HepG2 (cell line): Measurements from ENCODE around the gene DPH1. TPM values are rescaled to one million over a fixed set of nuclear protein-coding genes. Genes with fewer than 3 reads are reported as not detected.

Source experiments
- ATAC-seq: fragments of 200-7000 bp; cut with Tn5 transposase; 3 replicates; pipeline ENCODE4 v1.9.1; 2020; ENCODE audit warnings: mild to moderate bottlenecking, moderate library complexity
- BruUV-seq: library from RNA; stranded (reverse); fragments of 400-500 nt; replicated peaks from 2 replicates; lab custom pipeline; 2021; lab: Mats Ljungman, UMichigan
- CTCF ChIA-PET: fragments of 300-600 bp; formaldehyde crosslinking; extraction: SDS; loops from one replicate; lab custom pipeline; 2021; ENCODE audit warnings: low total read pairs, inconsistent platforms, low intra/inter-chr PET ratio; lab: Yijun Ruan, JAX
- POLR2A ChIA-PET: fragments of 350-600 bp; sonication (Branson Sonifier 250); formaldehyde crosslinking; loops from one replicate; lab custom pipeline; 2020; ENCODE audit warnings: antibody characterized with exemption, inconsistent platforms; lab: Yijun Ruan, JAX
- DNase-seq: peaks from one replicate; pipeline ENCODE4 v3.0.0-alpha.2; 2015; ENCODE audit warnings: low spot score
- FAIRE-seq: peaks from 3 replicates; lab custom pipeline; 2011; peaks lifted over from hg19 to GRCh38; lab: Jason Lieb, UNC
- H2AFZ ChIP-seq: one replicate; pipeline ENCODE4 v1.6.1; 2011; ENCODE audit warnings: low read length, inconsistent platforms
- H3K27ac ChIP-seq: fragments of 300-600 bp; 3 replicates; pipeline ENCODE4 v1.8.0; 2011; ENCODE audit warnings: mixed run types, mild to moderate bottlenecking, mixed read lengths, low read length, inconsistent platforms; ENCODE audit not compliant: insufficient read depth; ENCODE audit errors: extremely low read length
- H3K27me3 ChIP-seq, 2 experiments: fragments of 200-600 bp in 1 of 2; 2 replicates in 1 of 2; 3 replicates in 1 of 2; pipeline versions ENCODE4 v1.6.0 to v1.8.0; 2011; ENCODE audit warnings: low read length in 2 of 2, mild to moderate bottlenecking in 2 of 2, moderate library complexity in 2 of 2, inconsistent platforms in 1 of 2; ENCODE audit not compliant: insufficient read depth in 2 of 2, control insufficient read depth in 1 of 2
- H3K36me3 ChIP-seq, 2 experiments: fragments of 200-600 bp in 1 of 2; replicated peaks in 1 of 2; 2 replicates in 1 of 2; 3 replicates in 1 of 2; pipeline versions ENCODE4 v1.5.1 to v1.8.0; 2011; ENCODE audit warnings: low read length in 2 of 2, inconsistent platforms in 1 of 2; ENCODE audit not compliant: insufficient read depth in 2 of 2, control insufficient read depth in 1 of 2
- H3K4me1 ChIP-seq: 2 replicates; pipeline ENCODE4 v1.5.1; 2012; ENCODE audit warnings: low read length, inconsistent platforms; ENCODE audit not compliant: insufficient read depth
- H3K4me2 ChIP-seq: 2 replicates; pipeline ENCODE4 v1.6.0; 2011; ENCODE audit warnings: low read depth, low read length, inconsistent platforms
- H3K4me3 ChIP-seq, 3 experiments: fragments of 200-600 bp in 1 of 3; sonication (generic), shearing (Covaris generic) in 1 of 3; replicated peaks in 1 of 3; 2 replicates each; pipeline ENCODE4 v1.5.1; 2011 to 2016; ENCODE audit warnings: low read length in 3 of 3, inconsistent platforms in 2 of 3, low read depth in 2 of 3, mild to moderate bottlenecking in 2 of 3, control low read depth in 1 of 3, mixed read lengths in 1 of 3; ENCODE audit not compliant: insufficient read depth in 1 of 3
- H3K79me2 ChIP-seq: one replicate; pipeline ENCODE4 v1.6.1; 2011; ENCODE audit warnings: low read length, inconsistent platforms; ENCODE audit not compliant: insufficient read depth
- H3K9ac ChIP-seq: 2 replicates; pipeline ENCODE4 v1.6.0; 2011; ENCODE audit warnings: mild to moderate bottlenecking, low read depth, low read length, inconsistent platforms; ENCODE audit not compliant: insufficient read depth
- H3K9me3 ChIP-seq: 2 replicates; pipeline ENCODE4 v1.5.1; 2012; ENCODE audit warnings: mild to moderate bottlenecking, low read length
- H4K20me1 ChIP-seq: 2 replicates; pipeline ENCODE4 v1.6.0; 2011; ENCODE audit warnings: inconsistent platforms, mild to moderate bottlenecking, low read length, moderate library complexity; ENCODE audit not compliant: insufficient read depth
- EEA1 ChIP-seq: sonication (generic); formaldehyde crosslinking; IDR thresholded peaks from 2 replicates; pipeline ENCODE4 v1.5.1; 2020; ENCODE audit warnings: mild to moderate bottlenecking, missing genetic modification reagents, borderline replicate concordance
- IRX3 ChIP-seq: sonication (generic); formaldehyde crosslinking; IDR thresholded peaks from 2 replicates; pipeline ENCODE4 v1.8.1; 2023; ENCODE audit warnings: mild to moderate bottlenecking, low read depth, missing genetic modification reagents, borderline replicate concordance
- KDM2A ChIP-seq: sonication (generic); formaldehyde crosslinking; IDR thresholded peaks from 2 replicates; pipeline ENCODE4 v1.4.0; 2020; ENCODE audit warnings: low read depth, missing genetic modification reagents, borderline replicate concordance
- RBM22 ChIP-seq: fragments of 200-400 bp; formaldehyde crosslinking; optimal IDR thresholded peaks from 2 replicates; pipeline ENCODE3; 2017; ENCODE audit warnings: mild to moderate bottlenecking, low read length, moderate library complexity
- SAFB2 ChIP-seq: sonication (generic); formaldehyde crosslinking; IDR thresholded peaks from 2 replicates; pipeline ENCODE4 v1.5.1; 2020; ENCODE audit warnings: missing genetic modification reagents, low read depth, mild to moderate bottlenecking, borderline replicate concordance
- SIN3A ChIP-seq: IDR thresholded peaks from 2 replicates; pipeline ENCODE4 v1.6.1; 2011; ENCODE audit warnings: low read depth, mild to moderate bottlenecking, control low read depth, low read length, borderline replicate concordance
- SMC3 ChIP-seq: IDR thresholded peaks from 2 replicates; pipeline ENCODE4 v1.6.1; 2011; ENCODE audit warnings: low read length, improper control_type of control experiment
- TSC22D2 ChIP-seq: sonication (generic); formaldehyde crosslinking; IDR thresholded peaks from 2 replicates; pipeline ENCODE4 v1.5.1; 2020; ENCODE audit warnings: missing genetic modification reagents, mild to moderate bottlenecking, borderline replicate concordance
- ZBTB20 ChIP-seq: sonication (generic); formaldehyde crosslinking; IDR thresholded peaks from 2 replicates; pipeline ENCODE4 v1.8.1; 2023; ENCODE audit warnings: missing genetic modification reagents, low read depth, mild to moderate bottlenecking, borderline replicate concordance
- ZNF260 ChIP-seq: sonication (generic); formaldehyde crosslinking; IDR thresholded peaks from 2 replicates; pipeline ENCODE4 v1.4.0; 2020; ENCODE audit warnings: missing genetic modification reagents, low read depth, mild to moderate bottlenecking, borderline replicate concordance
- ZNF572 ChIP-seq: sonication (generic); formaldehyde crosslinking; IDR thresholded peaks from 2 replicates; pipeline ENCODE4 v1.5.1; 2020; ENCODE audit warnings: mild to moderate bottlenecking, missing genetic modification reagents
- ZNF577 ChIP-seq: sonication (generic); formaldehyde crosslinking; IDR thresholded peaks from 2 replicates; pipeline ENCODE4 v1.4.0; 2020; ENCODE audit warnings: mild to moderate bottlenecking, low read depth, missing genetic modification reagents, borderline replicate concordance
- ZNF713 ChIP-seq: sonication (generic); formaldehyde crosslinking; IDR thresholded peaks from 2 replicates; pipeline ENCODE4 v1.4.0; 2020; ENCODE audit warnings: mild to moderate bottlenecking, missing genetic modification reagents
- WGBS: methylation state at CpG from one replicate; pipeline ENCODE4 v1.1.6; 2017; ENCODE audit warnings: low lambda C conversion rate; 5-methylcytosine and 5-hydroxymethylcytosine counted together
- in situ Hi-C: cut with HindIII; loops from 2 replicates; pipeline ENCODE4 v1.10.0; 2017; ENCODE audit warnings: low pct_unique_long_range_greater_than_20kb; ENCODE audit not compliant: extremely low pct_ligation_motif_present
- intact Hi-C: fragments of 100-400 bp; cut with micrococcal nuclease; formaldehyde crosslinking; loops from one replicate; pipeline ENCODE4 v1.10.0; 2022; ENCODE audit not compliant: unreplicated experiment
- polyA plus RNA-seq, 8 experiments: library from polyadenylated mRNA; depleted of rRNA in 3 of 8; stranded (reverse) in 7 of 8; unstranded in 1 of 8; fragments of >200 nt; fragmentation: Illumina TruSeq in 4 of 8; extraction: Trizol in 4 of 8; gene quantifications; 2 replicates each; pipeline versions ENCODE4 v1.2.1 to v1.2.3, GENCODE V29; 2011 to 2016; ENCODE audit warnings: low read depth in 4 of 8, missing spikeins in 1 of 8, mixed read lengths in 1 of 8; ENCODE audit not compliant: insufficient read depth in 1 of 8
- total RNA-seq, 5 experiments: library from RNA; depleted of rRNA; stranded (reverse); fragments of >200 nt; fragmentation: Illumina TruSeq; extraction: Trizol; gene quantifications; 2 replicates each; pipeline ENCODE4 v1.2.3, GENCODE V29; 2016; ENCODE audit warnings: low read depth in 1 of 5
- TF ChIP-seq, protein P1 (sequence below): sonication (generic); formaldehyde crosslinking; IDR thresholded peaks from 2 replicates; pipeline ENCODE4 v1.8.1; 2023; ENCODE audit warnings: mild to moderate bottlenecking, moderate library complexity, missing genetic modification reagents
- TF ChIP-seq, protein P2 (sequence below): sonication (generic); formaldehyde crosslinking; conservative IDR thresholded peaks from 2 replicates; pipeline ENCODE4 v1.4.0; 2020; ENCODE audit warnings: missing genetic modification reagents

The DPH1 gene
- total and polyA plus RNA-seq, 2 of the 13 experiments (the other 11 are each of a cell fraction or from before 2014, with no cell fraction given), result 25.3 to 42.8 TPM

DNA sequence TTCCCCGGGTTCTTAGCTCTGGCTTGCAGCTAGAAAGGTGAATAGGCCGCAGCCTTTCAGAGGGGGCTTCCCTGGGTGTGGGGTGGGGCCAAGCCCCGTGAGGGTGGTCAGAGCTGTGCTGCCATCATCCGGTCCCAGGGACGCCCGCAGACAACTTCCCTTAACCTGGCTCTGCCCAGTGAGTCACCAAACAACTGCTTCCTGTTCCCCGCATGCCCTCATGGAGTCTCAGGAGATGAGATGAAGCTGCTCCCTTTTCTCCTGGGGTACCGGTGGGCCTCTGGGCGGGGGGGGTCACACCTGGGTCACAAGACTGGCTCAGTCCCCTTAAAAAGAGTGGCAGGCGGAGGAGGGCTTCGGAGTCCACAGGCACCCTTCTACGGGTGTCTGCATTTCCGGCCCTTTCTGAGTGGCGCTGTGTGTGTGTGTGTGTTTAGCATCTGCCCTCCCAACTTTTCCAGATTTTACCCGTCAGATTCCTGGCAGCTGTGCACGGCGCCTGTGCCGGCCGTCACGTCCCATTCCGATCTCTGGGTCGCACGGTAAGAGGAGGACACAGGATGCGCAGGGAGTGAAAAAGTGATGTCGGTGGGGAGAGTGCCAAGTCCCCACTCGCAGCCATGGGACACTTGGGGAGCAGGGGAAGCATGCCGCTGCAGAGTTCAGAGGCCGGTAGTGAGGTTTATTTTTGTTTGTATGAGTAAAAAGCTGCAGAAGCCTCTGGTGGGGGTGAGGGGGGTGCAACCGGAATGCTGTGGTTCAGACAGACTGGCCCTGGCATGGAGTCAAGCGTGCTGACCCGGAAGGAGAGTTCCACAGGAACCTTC is 41.7 kb downstream of the DPH1 start (continued):
- no peak for TF ChIP-seq ZNF713 (CRISPR knock-in tag)

DNA sequence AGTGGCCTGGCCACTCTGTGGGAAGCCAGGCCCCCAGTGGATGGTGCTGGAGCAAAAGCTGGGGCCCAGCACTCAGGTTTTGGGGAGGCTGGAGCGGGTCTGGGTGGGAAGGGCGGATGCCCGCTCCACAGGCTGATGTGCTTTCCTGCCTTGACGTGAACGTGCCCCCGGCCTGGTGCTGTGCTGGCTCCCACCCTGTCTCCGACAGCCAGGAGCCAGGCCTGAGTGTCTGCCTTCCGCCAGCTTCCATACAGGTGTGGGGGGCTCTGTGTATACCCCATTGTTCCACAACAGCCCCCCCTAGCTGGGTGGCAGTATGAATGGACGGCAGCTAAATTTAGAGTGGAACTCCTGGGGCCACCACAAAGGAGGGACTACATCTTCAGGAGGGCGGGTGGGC is 45.0 kb downstream of the DPH1 start:
- no peaks in the 10 kb centered on the region for H3K79me2 ChIP-seq
- intact Hi-C loops (no loop called here), in situ Hi-C loops (no loop called here)
- ATAC-seq (no peak), DNase-seq (no peak), FAIRE-seq (no peak)
- no peaks in the 10 kb centered on the region for H3K4me1 ChIP-seq
- H2AFZ ChIP-seq, result no peak overlapping the region
- peaks cover 14 to 31% of the 10 kb centered on the region in 2 experiments; a peak in 4 of 5 replicates for H3K36me3 ChIP-seq
- H3K9me3 ChIP-seq, result no peaks in the 10 kb centered on the region
- ChIA-PET CTCF (no interaction called here), POLR2A (no interaction called here)
- BruUV-seq, result no TSS peak
- no peaks in the 10 kb centered on the region for H3K27me3 ChIP-seq
- no peak overlapping the region for H3K4me2 ChIP-seq
- no peak overlapping the region for H3K4me3 ChIP-seq
- H3K27ac ChIP-seq, result no peak overlapping the region
- no peak overlapping the region for H3K9ac ChIP-seq
- no peaks in the 10 kb centered on the region for H4K20me1 ChIP-seq
- 100% methylated on average over 8 of the region's 10 CpGs for WGBS
- no peak for TF ChIP-seq ZNF577
- TF ChIP-seq, protein P1, sequence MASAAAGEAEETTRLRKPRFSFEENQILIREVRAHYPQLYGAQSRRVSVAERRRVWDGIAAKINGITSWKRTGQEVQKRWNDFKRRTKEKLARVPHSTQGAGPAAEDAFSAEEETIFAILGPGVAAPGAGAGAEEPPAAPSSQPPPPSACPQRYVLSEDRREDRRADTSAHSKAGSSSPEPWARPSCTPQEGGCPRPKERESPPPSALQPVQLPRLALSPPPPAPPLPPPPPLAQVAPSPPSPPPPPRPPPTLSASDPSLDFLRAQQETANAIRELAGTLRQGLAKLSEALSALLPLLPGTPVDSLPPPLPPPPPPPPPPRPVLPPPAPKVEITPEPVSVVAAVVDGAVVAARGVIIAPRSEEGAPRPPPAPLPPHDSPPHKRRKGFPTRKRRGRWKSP, result no peak
- no peak for TF ChIP-seq ZNF260
- TF ChIP-seq, protein P2, sequence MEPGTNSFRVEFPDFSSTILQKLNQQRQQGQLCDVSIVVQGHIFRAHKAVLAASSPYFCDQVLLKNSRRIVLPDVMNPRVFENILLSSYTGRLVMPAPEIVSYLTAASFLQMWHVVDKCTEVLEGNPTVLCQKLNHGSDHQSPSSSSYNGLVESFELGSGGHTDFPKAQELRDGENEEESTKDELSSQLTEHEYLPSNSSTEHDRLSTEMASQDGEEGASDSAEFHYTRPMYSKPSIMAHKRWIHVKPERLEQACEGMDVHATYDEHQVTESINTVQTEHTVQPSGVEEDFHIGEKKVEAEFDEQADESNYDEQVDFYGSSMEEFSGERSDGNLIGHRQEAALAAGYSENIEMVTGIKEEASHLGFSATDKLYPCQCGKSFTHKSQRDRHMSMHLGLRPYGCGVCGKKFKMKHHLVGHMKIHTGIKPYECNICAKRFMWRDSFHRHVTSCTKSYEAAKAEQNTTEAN (CRISPR knock-in tag), result no peak
- no peak for TF ChIP-seq RBM22
- TF ChIP-seq TSC22D2 (CRISPR knock-in tag), result no peak
- no peak for TF ChIP-seq SIN3A
- no peak for TF ChIP-seq IRX3
- TF ChIP-seq KDM2A (CRISPR knock-in tag), result no peak
- no peak for TF ChIP-seq EEA1 (CRISPR knock-in tag)
- no peak for TF ChIP-seq ZNF572 (CRISPR knock-in tag)
- no peak for TF ChIP-seq ZBTB20 (CRISPR knock-in tag)
- no peak for TF ChIP-seq SAFB2 (CRISPR knock-in tag)
- no peak for TF ChIP-seq SMC3
- TF ChIP-seq, all 625 proteins: peak for 0
